Mesendoderm (in vitro differentiated cells): ENCODE data around the gene FSD1.

Experiments
- DNase-seq: peaks from one replicate; pipeline ENCODE4 v3.0.0; 2013
- H2AK5ac ChIP-seq: 2 replicates; pipeline ENCODE4 v1.6.1; 2013; ENCODE audit warnings: low read length, inconsistent platforms
- H2BK120ac ChIP-seq: 2 replicates; pipeline ENCODE4 v1.6.1; 2013; ENCODE audit warnings: low read depth, mild to moderate bottlenecking, low read length, moderate library complexity, mixed read lengths
- H2BK15ac ChIP-seq: replicated peaks from 2 replicates; pipeline ENCODE4 v1.6.1; 2013; ENCODE audit warnings: low read depth, mild to moderate bottlenecking, moderate library complexity
- H2BK5ac ChIP-seq: 2 replicates; pipeline ENCODE4 v1.6.1; 2013; ENCODE audit warnings: low read length, inconsistent platforms
- H3K18ac ChIP-seq: 2 replicates; pipeline ENCODE4 v1.6.1; 2013; ENCODE audit warnings: mild to moderate bottlenecking, low read length, mixed read lengths
- H3K23ac ChIP-seq: one replicate; pipeline ENCODE4 v1.6.1; 2013; ENCODE audit warnings: low read length
- H3K27ac ChIP-seq: 2 replicates; pipeline ENCODE4 v1.5.1; 2013; ENCODE audit warnings: low read depth, mild to moderate bottlenecking, inconsistent platforms, low read length, moderate library complexity
- H3K27me3 ChIP-seq: 2 replicates; pipeline ENCODE4 v1.6.1; 2013; ENCODE audit warnings: low read length, control low read depth, mild to moderate bottlenecking, inconsistent platforms; ENCODE audit not compliant: insufficient read depth, poor library complexity
- H3K36me3 ChIP-seq: 2 replicates; pipeline ENCODE4 v1.6.1; 2013; ENCODE audit warnings: low read length, inconsistent platforms; ENCODE audit not compliant: control insufficient read depth, insufficient read depth
- H3K4ac ChIP-seq: one replicate; pipeline ENCODE4 v1.6.1; 2013; ENCODE audit warnings: low read depth, mild to moderate bottlenecking, low read length, moderate library complexity
- H3K4me1 ChIP-seq: 2 replicates; pipeline ENCODE4 v1.6.1; 2013; ENCODE audit warnings: low read depth, low read length, inconsistent platforms; ENCODE audit not compliant: control insufficient read depth
- H3K4me2 ChIP-seq: 2 replicates; pipeline ENCODE4 v1.6.1; 2013; ENCODE audit warnings: low read length
- H3K4me3 ChIP-seq: 2 replicates; pipeline ENCODE4 v1.5.1; 2013; ENCODE audit warnings: mild to moderate bottlenecking, low read length
- H3K56ac ChIP-seq: one replicate; pipeline ENCODE4 v1.6.1; 2013; ENCODE audit warnings: low read length
- H3K79me1 ChIP-seq: 2 replicates; pipeline ENCODE4 v1.6.1; 2013; ENCODE audit warnings: low read length, inconsistent platforms
- H3K79me2 ChIP-seq: 2 replicates; pipeline ENCODE4 v1.6.1; 2013; ENCODE audit warnings: mild to moderate bottlenecking, low read length; ENCODE audit not compliant: control insufficient read depth, insufficient read depth
- H3K9ac ChIP-seq: 2 replicates; pipeline ENCODE4 v1.6.1; 2013; ENCODE audit warnings: low read length, inconsistent platforms
- H4K5ac ChIP-seq: one replicate; pipeline ENCODE4 v1.6.1; 2013; ENCODE audit warnings: low read length
- H4K8ac ChIP-seq: one replicate; pipeline ENCODE4 v1.6.1; 2013; ENCODE audit warnings: low read depth, mild to moderate bottlenecking, control low read depth, low read length, moderate library complexity
- WGBS: extraction: QIAGEN DNeasy Blood & Tissue Kit; methylation state at CpG from one replicate; pipeline ENCODE4 v1.1.7; 2013; ENCODE audit warnings: low lambda C conversion rate, missing lambda C conversion rate; ENCODE audit not compliant: insufficient coverage; ENCODE audit errors: extremely low coverage; 5-methylcytosine and 5-hydroxymethylcytosine counted together

Gene FSD1

GRCh38 chr19:4370418-4371041, 66.1 kb downstream of the FSD1 start:
- H3K56ac ChIP-seq = no peak overlapping the region
- no peak overlapping the region for H2BK5ac ChIP-seq
- peaks cover 3% of the 10 kb centered on the region for H3K79me2 ChIP-seq
- peaks cover 3% of the 10 kb centered on the region for H3K36me3 ChIP-seq
- no peaks in the 10 kb centered on the region for H3K27me3 ChIP-seq
- H3K9ac ChIP-seq = no peak overlapping the region
- H2BK120ac ChIP-seq = no peak overlapping the region
- H3K18ac ChIP-seq = no peak overlapping the region
- H3K4me3 ChIP-seq = no peak overlapping the region
- H4K5ac ChIP-seq = no peak overlapping the region
- DNase-seq = no peak
- no CpG with 5 or more reads among the region's 15 CpGs for WGBS
- H2BK15ac ChIP-seq = no peak overlapping the region
- H4K8ac ChIP-seq = no peak overlapping the region
- no peak overlapping the region for H3K27ac ChIP-seq
- no peak overlapping the region for H3K23ac ChIP-seq
- peaks cover 30% of the 10 kb centered on the region for H3K79me1 ChIP-seq
- H3K4ac ChIP-seq = no peak overlapping the region
- H2AK5ac ChIP-seq = no peak overlapping the region
- H3K4me1 ChIP-seq = peaks cover 18% of the 10 kb centered on the region
- H3K4me2 ChIP-seq = no peak overlapping the region

- no peak overlapping the region for H2AK5ac ChIP-seq
- no peak overlapping the region for H4K8ac ChIP-seq
- no peak overlapping the region for H3K4me3 ChIP-seq
- no peak overlapping the region for H4K5ac ChIP-seq
- H3K79me2 ChIP-seq = peaks cover 3% of the 10 kb centered on the region
- no peak overlapping the region for H2BK120ac ChIP-seq
- H2BK5ac ChIP-seq = no peak overlapping the region
- H3K27me3 ChIP-seq = no peaks in the 10 kb centered on the region
- H3K56ac ChIP-seq = no peak overlapping the region
- WGBS = no CpG with 5 or more reads among the region's 31 CpGs
- H3K9ac ChIP-seq = no peak overlapping the region
- peaks cover 33% of the 10 kb centered on the region for H3K79me1 ChIP-seq
- H3K36me3 ChIP-seq = peaks cover 2% of the 10 kb centered on the region
- no peak overlapping the region for H3K4me2 ChIP-seq
- no peak overlapping the region for H3K23ac ChIP-seq
- H3K27ac ChIP-seq = no peak overlapping the region
- H3K18ac ChIP-seq = no peak overlapping the region
- no peak for DNase-seq
- H3K4me1 ChIP-seq = peaks cover 20% of the 10 kb centered on the region
- no peak overlapping the region for H2BK15ac ChIP-seq
- no peak overlapping the region for H3K4ac ChIP-seq
Observed at GRCh38 chr19:4371247-4372164, 67.1 kb downstream of the FSD1 start.

- Histone ChIP-seq H2BK5ac (no peak overlapping the region), H2BK15ac (no peak overlapping the region), H2AK5ac (no peak overlapping the region), H3K27ac (no peak overlapping the region), H3K36me3 (peaks cover 1% of the 10 kb centered on the region), H3K18ac (no peak overlapping the region), H3K9ac (no peak overlapping the region), H3K79me1 (peaks cover 34% of the 10 kb centered on the region), H3K79me2 (peaks cover 3% of the 10 kb centered on the region), H3K4me2 (no peak overlapping the region), H3K23ac (no peak overlapping the region), H3K4ac (no peak overlapping the region), H4K8ac (no peak overlapping the region), H4K5ac (no peak overlapping the region), H3K4me1 (peaks cover 20% of the 10 kb centered on the region), H3K56ac (no peak overlapping the region), H3K27me3 (no peaks in the 10 kb centered on the region), H3K4me3 (no peak overlapping the region), H2BK120ac (no peak overlapping the region)
- no CpG with 5 or more reads among the region's 22 CpGs for WGBS
- DNase-seq = no peak
Observed at GRCh38 chr19:4372165-4373012, 68.0 kb downstream of the FSD1 start.

GRCh38 chr19:4373013-4373367, 68.6 kb downstream of the FSD1 start:
- no peak for DNase-seq
- no peak overlapping the region for H3K9ac ChIP-seq
- no peaks in the 10 kb centered on the region for H3K36me3 ChIP-seq
- H3K79me2 ChIP-seq = peaks cover 3% of the 10 kb centered on the region
- no peak overlapping the region for H2BK15ac ChIP-seq
- H3K4me1 ChIP-seq = peaks cover 20% of the 10 kb centered on the region
- no peak overlapping the region for H3K56ac ChIP-seq
- H2AK5ac ChIP-seq = no peak overlapping the region
- no peak overlapping the region for H4K5ac ChIP-seq
- H3K23ac ChIP-seq = no peak overlapping the region
- no peak overlapping the region for H4K8ac ChIP-seq
- H2BK120ac ChIP-seq = no peak overlapping the region
- no CpG with 5 or more reads among the region's 8 CpGs for WGBS
- no peak overlapping the region for H3K18ac ChIP-seq
- no peak overlapping the region for H2BK5ac ChIP-seq
- peaks cover 28% of the 10 kb centered on the region for H3K79me1 ChIP-seq
- H3K27ac ChIP-seq = no peak overlapping the region
- no peak overlapping the region for H3K4me3 ChIP-seq
- no peaks in the 10 kb centered on the region for H3K27me3 ChIP-seq
- H3K4ac ChIP-seq = no peak overlapping the region
- no peak overlapping the region for H3K4me2 ChIP-seq
